SHP77 treated with DMSO at 0.1 percent for 48 hours (cell line): ENCODE results near the gene JMJD7.

Source experiments
- DNase-seq: peaks from one replicate; lab custom pipeline; 2025; lab: John Stamatoyannopoulos, UW

The JMJD7 gene

GRCh38 chr15:41827880-41828806, at the start of gene JMJD7:
Gene JMJD7, plus strand, starts transcription at chr15:41828092. Its CDS starts 33 bp downstream, at chr15:41828125.
- peak; percentile 46 for DNase-seq

- no peak for DNase-seq
These were observed 49.4 kb upstream of the JMJD7 start for GRCh38 chr15:41778521-41778920.

GRCh38 chr15:41779662-41780157, 48.2 kb upstream of the JMJD7 start:
- DNase-seq = no peak

GRCh38 chr15:41780266-41780665, 47.6 kb upstream of the JMJD7 start:
- DNase-seq = no peak

GRCh38 chr15:41780727-41781126, 47.2 kb upstream of the JMJD7 start:
- DNase-seq = no peak

GRCh38 chr15:41782371-41783282, 45.3 kb upstream of the JMJD7 start:
- DNase-seq = no peak

- DNase-seq = no peak
These were observed 44.6 kb upstream of the JMJD7 start for GRCh38 chr15:41783296-41783695.

GRCh38 chr15:41788262-41788661, 39.6 kb upstream of the JMJD7 start:
- no peak for DNase-seq

- DNase-seq = no peak
These were observed 38.7 kb upstream of the JMJD7 start for GRCh38 chr15:41789236-41789635.

- no peak for DNase-seq
These were observed 38.2 kb upstream of the JMJD7 start for GRCh38 chr15:41789662-41790061.

- DNase-seq = no peak
These were observed 37.7 kb upstream of the JMJD7 start for GRCh38 chr15:41790169-41790568.

GRCh38 chr15:41790756-41791546, 36.9 kb upstream of the JMJD7 start:
- no peak for DNase-seq

GRCh38 chr15:41791547-41791937, 36.4 kb upstream of the JMJD7 start:
- DNase-seq = no peak

GRCh38 chr15:41792000-41792637, 35.8 kb upstream of the JMJD7 start:
- DNase-seq = no peak

- no peak for DNase-seq
These were observed 33.8 kb upstream of the JMJD7 start for GRCh38 chr15:41794081-41794480.

- DNase-seq = no peak
These were observed 31.7 kb upstream of the JMJD7 start for GRCh38 chr15:41795996-41796856.

- DNase-seq = no peak
These were observed 30.5 kb upstream of the JMJD7 start for GRCh38 chr15:41797201-41797944.

GRCh38 chr15:41798607-41799487, 29.0 kb upstream of the JMJD7 start:
- no peak for DNase-seq

- no peak for DNase-seq
These were observed 28.4 kb upstream of the JMJD7 start for GRCh38 chr15:41799488-41799805.
